BLaER1 (cell line): ENCODE results near the gene HOATZ.

ENCODE experiments used
- H3K27ac ChIP-seq: shearing (Covaris generic); formaldehyde crosslinking; 2 replicates; pipeline ENCODE4 v1.8.1; 2022
- H3K27me3 ChIP-seq: shearing (Covaris generic); formaldehyde crosslinking; 2 replicates; pipeline ENCODE4 v1.8.1; 2022
- H3K36me3 ChIP-seq: shearing (Covaris generic); formaldehyde crosslinking; 2 replicates; pipeline ENCODE4 v1.8.1; 2022
- H3K4me1 ChIP-seq: shearing (Covaris generic); formaldehyde crosslinking; 2 replicates; pipeline ENCODE4 v1.8.1; 2022
- H3K4me2 ChIP-seq: shearing (Covaris generic); formaldehyde crosslinking; 2 replicates; pipeline ENCODE4 v1.8.1; 2022
- H3K4me3 ChIP-seq: shearing (Covaris generic); formaldehyde crosslinking; 2 replicates; pipeline ENCODE4 v1.8.1; 2022
- H3K9ac ChIP-seq: shearing (Covaris generic); formaldehyde crosslinking; 2 replicates; pipeline ENCODE4 v1.8.1; 2022
- H3K9me3 ChIP-seq: shearing (Covaris generic); formaldehyde crosslinking; 2 replicates; pipeline ENCODE4 v1.8.1; 2022
- H4K20me1 ChIP-seq: shearing (Covaris generic); formaldehyde crosslinking; 2 replicates; pipeline ENCODE4 v1.8.1; 2022
- Cebpa-rat ChIP-seq: shearing (Covaris generic); IDR thresholded peaks from 2 replicates; pipeline ENCODE4 v1.8.1; 2022

Gene HOATZ

GRCh38 chr11:111541254-111542061 lies 26.9 kb downstream of the HOATZ start:
- H3K9ac ChIP-seq: no peak overlapping the region
- peaks cover 25% of the 10 kb centered on the region for H3K9me3 ChIP-seq
- H3K4me3 ChIP-seq: 0 out of 2 replicates have a peak overlapping the region, but pooled peaks have one; percentile 32
- H4K20me1 ChIP-seq: no peaks in the 10 kb centered on the region
- H3K4me1 ChIP-seq: peaks cover 23% of the 10 kb centered on the region
- H3K4me2 ChIP-seq: no peak overlapping the region
- no peak for TF ChIP-seq Cebpa-rat
- peaks cover 48% of the 10 kb centered on the region for H3K27me3 ChIP-seq
- H3K27ac ChIP-seq: no peak overlapping the region
- no peaks in the 10 kb centered on the region for H3K36me3 ChIP-seq

- H3K4me2 ChIP-seq: peak overlapping the region; percentile 4
- H3K9me3 ChIP-seq: peaks cover 25% of the 10 kb centered on the region
- no peak overlapping the region for H3K9ac ChIP-seq
- H3K4me1 ChIP-seq: peaks cover 23% of the 10 kb centered on the region
- H3K36me3 ChIP-seq: no peaks in the 10 kb centered on the region
- H3K27ac ChIP-seq: no peak overlapping the region
- peaks cover 48% of the 10 kb centered on the region for H3K27me3 ChIP-seq
- H3K4me3 ChIP-seq: no peak overlapping the region
- H4K20me1 ChIP-seq: no peaks in the 10 kb centered on the region
- TF ChIP-seq Cebpa-rat: no peak
Measured at GRCh38 chr11:111542606-111543275, 28.2 kb downstream of the HOATZ start.

DNA sequence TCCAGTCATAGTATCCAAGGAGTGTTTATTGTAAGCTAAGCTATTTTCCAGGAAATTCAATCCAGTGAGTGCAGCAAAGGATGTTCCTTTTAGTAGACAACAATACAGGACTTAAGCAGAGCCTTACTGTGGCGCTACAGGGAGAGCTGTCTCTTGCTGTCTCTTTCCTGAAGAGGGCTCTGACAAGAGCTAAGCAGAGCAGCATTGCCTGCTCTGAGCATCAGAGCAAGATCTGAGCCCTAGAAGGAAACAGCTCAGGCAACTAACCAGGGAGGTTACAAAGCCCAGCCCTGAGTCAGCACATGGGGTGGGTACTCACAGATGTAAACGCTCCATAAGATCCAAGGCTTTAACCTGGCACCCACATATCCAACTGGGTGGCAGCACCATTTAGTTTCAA lies 33.9 kb downstream of the HOATZ start:
- H3K36me3 ChIP-seq: no peaks in the 10 kb centered on the region
- no peaks in the 10 kb centered on the region for H3K4me1 ChIP-seq
- no peak overlapping the region for H3K4me2 ChIP-seq
- no peak for TF ChIP-seq Cebpa-rat
- no peaks in the 10 kb centered on the region for H3K27me3 ChIP-seq
- H3K4me3 ChIP-seq: no peak overlapping the region
- no peak overlapping the region for H3K27ac ChIP-seq
- H3K9me3 ChIP-seq: no peaks in the 10 kb centered on the region
- H4K20me1 ChIP-seq: no peaks in the 10 kb centered on the region
- H3K9ac ChIP-seq: no peak overlapping the region

DNA sequence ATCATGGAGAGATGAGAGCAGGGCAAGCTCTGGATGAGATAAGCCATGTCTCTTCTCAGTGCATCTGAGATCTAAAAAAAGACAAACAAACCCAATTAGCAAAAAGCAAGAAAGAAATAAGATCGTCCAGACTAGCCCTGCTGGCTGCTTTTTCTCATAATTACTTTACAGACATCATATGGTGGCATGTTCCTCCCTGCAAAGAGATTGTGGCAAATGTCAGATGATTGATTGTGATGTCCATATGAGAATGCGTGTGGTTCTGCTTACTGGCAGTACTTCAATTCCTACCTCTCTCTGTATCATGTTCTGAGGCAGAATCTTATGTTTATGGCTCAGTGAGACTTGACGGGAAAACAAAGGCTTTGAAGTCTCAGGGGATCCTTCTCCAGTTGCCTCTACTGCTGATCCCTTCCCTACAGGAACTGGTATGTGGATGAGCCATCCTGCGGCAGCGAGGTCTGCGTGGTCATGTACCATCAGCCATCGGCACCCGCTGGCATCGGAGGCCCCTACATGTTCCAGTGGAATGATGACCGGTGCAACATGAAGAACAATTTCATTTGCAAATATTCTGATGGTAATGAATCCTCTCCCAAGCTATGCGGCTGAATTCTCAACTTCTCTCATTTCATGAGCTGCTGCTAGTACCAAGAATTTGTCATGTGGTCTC lies 34.8 kb downstream of the HOATZ start:
- Histone ChIP-seq H4K20me1 (no peaks in the 10 kb centered on the region), H3K36me3 (no peaks in the 10 kb centered on the region), H3K9me3 (no peaks in the 10 kb centered on the region), H3K9ac (no peak overlapping the region), H3K4me1 (no peaks in the 10 kb centered on the region), H3K27me3 (no peaks in the 10 kb centered on the region), H3K4me2 (no peak overlapping the region), H3K27ac (no peak overlapping the region), H3K4me3 (no peak overlapping the region)
- no peak for TF ChIP-seq Cebpa-rat

- no peaks in the 10 kb centered on the region for H3K4me1 ChIP-seq
- no peak overlapping the region for H3K9ac ChIP-seq
- H3K4me2 ChIP-seq: no peak overlapping the region
- TF ChIP-seq Cebpa-rat: no peak
- H3K27ac ChIP-seq: no peak overlapping the region
- no peaks in the 10 kb centered on the region for H3K27me3 ChIP-seq
- H3K4me3 ChIP-seq: no peak overlapping the region
- no peaks in the 10 kb centered on the region for H3K36me3 ChIP-seq
- no peaks in the 10 kb centered on the region for H3K9me3 ChIP-seq
- H4K20me1 ChIP-seq: no peaks in the 10 kb centered on the region
Measured at GRCh38 chr11:111549869-111550203, 35.3 kb downstream of the HOATZ start.

- Histone ChIP-seq H3K27me3 (no peaks in the 10 kb centered on the region), H3K4me1 (no peaks in the 10 kb centered on the region), H3K4me3 (no peak overlapping the region), H3K9ac (no peak overlapping the region), H3K36me3 (no peaks in the 10 kb centered on the region), H3K9me3 (no peaks in the 10 kb centered on the region), H3K27ac (no peak overlapping the region), H4K20me1 (no peaks in the 10 kb centered on the region), H3K4me2 (no peak overlapping the region)
- TF ChIP-seq Cebpa-rat: no peak
Measured at GRCh38 chr11:111550258-111550657, 35.7 kb downstream of the HOATZ start.

DNA sequence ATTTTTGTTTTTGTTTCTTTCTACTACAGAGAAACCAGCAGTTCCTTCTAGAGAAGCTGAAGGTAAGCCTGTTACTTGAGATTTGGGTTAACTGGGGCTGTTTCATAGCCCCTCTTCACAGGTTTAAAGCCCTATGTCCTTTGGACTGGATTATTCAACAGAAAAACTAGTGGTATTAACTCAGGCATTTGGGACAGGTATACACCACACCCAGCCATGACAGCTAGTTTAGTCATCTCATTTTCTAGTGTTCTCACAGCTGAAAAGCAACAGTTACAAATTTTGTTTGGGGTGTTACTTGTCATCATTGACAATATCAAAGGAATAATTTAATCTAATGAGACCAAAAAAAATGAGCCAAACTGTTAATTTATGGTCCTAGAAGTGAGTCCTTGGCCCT lies 40.0 kb downstream of the HOATZ start:
- Histone ChIP-seq H3K27me3 (no peaks in the 10 kb centered on the region), H3K9ac (no peak overlapping the region), H3K4me2 (no peak overlapping the region), H3K36me3 (no peaks in the 10 kb centered on the region), H4K20me1 (no peaks in the 10 kb centered on the region), H3K4me3 (no peak overlapping the region), H3K9me3 (peaks cover 14% of the 10 kb centered on the region), H3K27ac (no peak overlapping the region), H3K4me1 (no peaks in the 10 kb centered on the region)
- TF ChIP-seq Cebpa-rat: no peak

DNA sequence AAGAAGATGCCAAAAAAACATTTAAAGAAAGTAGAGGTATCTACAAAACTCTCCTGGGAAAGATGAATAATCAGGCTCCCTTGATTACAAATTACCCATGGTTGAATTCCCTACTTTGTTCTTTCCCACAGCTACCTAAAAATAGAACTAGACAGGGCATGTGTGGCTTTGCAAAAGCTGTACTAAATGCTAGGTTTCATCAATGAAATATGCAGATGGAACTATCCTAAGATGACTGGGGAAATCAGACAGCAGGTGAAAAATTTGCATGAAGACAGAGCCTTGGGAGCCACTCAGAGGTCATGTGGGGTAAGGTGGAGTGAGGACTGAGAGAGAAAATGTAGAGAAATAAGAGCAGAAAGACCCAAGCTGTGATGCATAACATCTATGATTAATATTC lies 40.7 kb downstream of the HOATZ start:
- no peak overlapping the region for H3K27ac ChIP-seq
- no peak overlapping the region for H3K9ac ChIP-seq

GRCh38 chr11:111557425-111558111 lies 43.0 kb downstream of the HOATZ start:
- H3K4me3 ChIP-seq: no peak overlapping the region
- no peak overlapping the region for H3K4me2 ChIP-seq
- no peak for TF ChIP-seq Cebpa-rat
- no peaks in the 10 kb centered on the region for H3K27me3 ChIP-seq
- no peak overlapping the region for H3K9ac ChIP-seq
- H3K36me3 ChIP-seq: no peaks in the 10 kb centered on the region
- H4K20me1 ChIP-seq: no peaks in the 10 kb centered on the region
- H3K27ac ChIP-seq: no peak overlapping the region
- H3K9me3 ChIP-seq: peaks cover 14% of the 10 kb centered on the region
- H3K4me1 ChIP-seq: 0 out of 2 replicates have a peak, but pooled peaks cover 8% of the 10 kb centered on the region

More for the DNA sequence above, 40.7 kb downstream of the HOATZ start:
- H3K4me2 ChIP-seq: no peak overlapping the region
- no peaks in the 10 kb centered on the region for H3K27me3 ChIP-seq
- H4K20me1 ChIP-seq: no peaks in the 10 kb centered on the region
- H3K36me3 ChIP-seq: no peaks in the 10 kb centered on the region
- no peak for TF ChIP-seq Cebpa-rat
- no peaks in the 10 kb centered on the region for H3K4me1 ChIP-seq
- peaks cover 14% of the 10 kb centered on the region for H3K9me3 ChIP-seq
- no peak overlapping the region for H3K4me3 ChIP-seq
